ENCODE measurements around the gene HS3ST5. TPM values are rescaled to one million over a fixed set of nuclear protein-coding genes. Genes with fewer than 3 reads are reported as not detected.

The HS3ST5 gene, protein sequence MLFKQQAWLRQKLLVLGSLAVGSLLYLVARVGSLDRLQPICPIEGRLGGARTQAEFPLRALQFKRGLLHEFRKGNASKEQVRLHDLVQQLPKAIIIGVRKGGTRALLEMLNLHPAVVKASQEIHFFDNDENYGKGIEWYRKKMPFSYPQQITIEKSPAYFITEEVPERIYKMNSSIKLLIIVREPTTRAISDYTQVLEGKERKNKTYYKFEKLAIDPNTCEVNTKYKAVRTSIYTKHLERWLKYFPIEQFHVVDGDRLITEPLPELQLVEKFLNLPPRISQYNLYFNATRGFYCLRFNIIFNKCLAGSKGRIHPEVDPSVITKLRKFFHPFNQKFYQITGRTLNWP
- total RNA-seq = not detected

DNA sequence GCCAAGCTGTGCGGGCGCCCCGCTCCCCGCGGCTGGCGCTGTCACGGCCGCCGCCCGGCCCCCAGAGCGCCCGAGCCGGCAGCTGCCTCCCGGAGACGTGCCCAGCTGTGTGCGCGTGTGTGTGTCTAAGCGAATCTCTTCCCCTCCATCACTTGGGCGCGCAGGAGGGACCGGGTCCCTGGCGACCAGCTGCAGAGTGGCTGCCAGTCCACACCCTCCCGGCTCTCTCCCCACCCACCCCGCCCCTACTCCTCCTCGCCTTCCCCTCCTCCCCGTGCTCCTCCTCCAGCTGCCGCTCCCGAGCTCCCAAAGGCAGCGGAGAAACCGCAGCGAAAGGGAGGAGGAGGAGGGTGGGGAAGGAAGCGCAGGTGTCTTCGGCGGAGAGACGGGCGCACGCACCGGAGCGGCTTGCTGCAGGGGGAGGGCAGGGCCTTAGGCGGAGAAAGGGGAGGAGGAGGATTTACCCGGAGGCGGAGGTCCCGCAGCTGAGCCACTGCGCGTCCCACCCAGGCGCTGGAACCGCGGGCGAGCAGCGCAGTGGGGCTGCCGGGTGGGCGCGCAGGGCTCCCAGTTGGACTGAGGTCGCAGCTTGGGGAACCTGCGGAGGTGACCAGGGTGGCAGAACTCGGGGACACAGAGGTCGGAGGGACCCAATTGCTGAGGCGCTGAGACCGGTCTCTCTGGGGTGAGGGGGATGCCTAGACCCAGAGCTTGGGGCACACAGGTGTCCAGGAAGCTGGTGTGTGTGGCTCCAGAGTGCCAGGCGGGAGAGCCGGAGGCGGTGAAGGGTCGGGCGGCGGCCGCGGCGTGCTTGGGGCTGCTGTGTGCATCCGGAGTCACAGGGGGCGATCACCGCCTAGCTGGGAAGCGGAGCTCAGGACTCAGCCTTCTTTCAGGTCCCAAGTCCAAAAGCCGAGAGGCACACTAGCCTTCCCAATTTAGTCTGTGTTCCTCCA, at the start of gene HS3ST5:
TSS of gene HS3ST5 (minus strand) at position 198 of the 956 bp plus-strand sequence. CDS start 280,178 bp downstream, outside the sequence.
- peaks cover 0 to 24% of the 10 kb centered on the region in 2 donors for H3K4me1 ChIP-seq
- H3K27me3 ChIP-seq = no peaks in the 10 kb centered on the region
- peak within 1 kb of the TSS; percentile 12 to 35 (median 22) for H3K4me3 ChIP-seq (replicated peaks in 1 of 3)
- TF ChIP-seq POLR2A (IDR thresholded peaks at IDR 0.05) = no peak
- TF ChIP-seq, protein P1, sequence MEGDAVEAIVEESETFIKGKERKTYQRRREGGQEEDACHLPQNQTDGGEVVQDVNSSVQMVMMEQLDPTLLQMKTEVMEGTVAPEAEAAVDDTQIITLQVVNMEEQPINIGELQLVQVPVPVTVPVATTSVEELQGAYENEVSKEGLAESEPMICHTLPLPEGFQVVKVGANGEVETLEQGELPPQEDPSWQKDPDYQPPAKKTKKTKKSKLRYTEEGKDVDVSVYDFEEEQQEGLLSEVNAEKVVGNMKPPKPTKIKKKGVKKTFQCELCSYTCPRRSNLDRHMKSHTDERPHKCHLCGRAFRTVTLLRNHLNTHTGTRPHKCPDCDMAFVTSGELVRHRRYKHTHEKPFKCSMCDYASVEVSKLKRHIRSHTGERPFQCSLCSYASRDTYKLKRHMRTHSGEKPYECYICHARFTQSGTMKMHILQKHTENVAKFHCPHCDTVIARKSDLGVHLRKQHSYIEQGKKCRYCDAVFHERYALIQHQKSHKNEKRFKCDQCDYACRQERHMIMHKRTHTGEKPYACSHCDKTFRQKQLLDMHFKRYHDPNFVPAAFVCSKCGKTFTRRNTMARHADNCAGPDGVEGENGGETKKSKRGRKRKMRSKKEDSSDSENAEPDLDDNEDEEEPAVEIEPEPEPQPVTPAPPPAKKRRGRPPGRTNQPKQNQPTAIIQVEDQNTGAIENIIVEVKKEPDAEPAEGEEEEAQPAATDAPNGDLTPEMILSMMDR (IDR thresholded peaks at IDR 0.05) = peak in 3 of 6 experiments; percentile 25 to 42 (median 38)
- H3K27ac ChIP-seq = no peak within 1 kb of the TSS
- WGBS, 2 donors = 0 to 2% methylated on average over 34 to 41 of the region's 73 CpGs
- H3K9me3 ChIP-seq = no peaks in the 10 kb centered on the region
- intact Hi-C loops (cut with DNase I) = no loop called here
- DNase-seq = peak; percentile 37 to 47
- no peaks in the 10 kb centered on the region for H3K36me3 ChIP-seq

DNA sequence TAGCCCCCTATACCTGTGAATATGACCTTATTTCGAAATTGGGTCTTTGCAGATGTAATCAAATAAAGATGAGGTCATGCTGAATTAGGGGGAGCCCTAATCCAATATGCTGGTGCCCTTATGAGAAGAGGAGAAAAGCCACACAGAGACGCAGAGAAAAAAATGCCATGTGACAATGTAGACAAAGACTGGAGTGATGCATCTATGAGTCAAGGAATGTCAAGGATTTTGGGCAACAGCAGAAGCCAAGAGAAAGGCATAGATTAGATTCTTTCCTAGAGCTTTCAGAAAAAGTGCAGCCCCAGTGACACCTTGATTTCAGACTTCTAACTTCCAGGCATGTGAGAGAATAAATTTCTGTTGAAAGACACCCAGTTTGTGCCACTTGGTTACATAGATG, 47.4 kb upstream of the HS3ST5 start:
- H3K27me3 ChIP-seq = no peaks in the 10 kb centered on the region
- intact Hi-C loops (cut with DNase I) = no loop called here
- no peaks in the 10 kb centered on the region for H3K4me1 ChIP-seq
- H3K4me3 ChIP-seq (replicated peaks in 1 of 3) = no peak overlapping the region
- H3K9me3 ChIP-seq = no peaks in the 10 kb centered on the region
- no peak for TF ChIP-seq POLR2A (IDR thresholded peaks at IDR 0.05)
- TF ChIP-seq, protein P1 (IDR thresholded peaks at IDR 0.05) = no peak
- H3K36me3 ChIP-seq = no peaks in the 10 kb centered on the region
- 86 to 90% methylated on average over 2 of the region's 2 CpGs for WGBS, 2 donors
- no peak for DNase-seq
- no peak overlapping the region for H3K27ac ChIP-seq

DNA sequence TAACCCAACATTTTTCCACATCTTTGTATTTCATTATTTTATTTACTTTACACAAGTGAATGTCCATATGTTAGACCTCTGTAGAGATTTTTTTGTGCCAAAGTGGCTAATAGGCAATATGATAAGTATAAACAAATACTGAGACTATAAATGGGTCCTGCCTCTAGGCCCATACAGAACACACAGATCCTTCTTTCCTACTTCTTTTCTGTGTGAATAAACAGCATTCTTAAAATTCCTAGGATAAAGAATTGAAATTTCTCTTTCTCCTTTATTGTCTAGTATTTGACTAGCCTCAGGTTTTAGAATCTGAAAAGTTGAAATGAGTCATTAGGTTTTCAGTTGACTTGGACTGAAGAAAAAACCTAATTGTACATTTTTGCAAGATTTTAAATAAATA, 46.3 kb upstream of the HS3ST5 start:
- Histone ChIP-seq H3K4me3 (replicated peaks in 1 of 3) (no peak overlapping the region), H3K4me1 (no peaks in the 10 kb centered on the region), H3K9me3 (no peaks in the 10 kb centered on the region), H3K27ac (no peak overlapping the region), H3K36me3 (no peaks in the 10 kb centered on the region), H3K27me3 (no peaks in the 10 kb centered on the region)
- intact Hi-C loops (cut with DNase I) = no loop called here
- TF ChIP-seq, protein P1 (IDR thresholded peaks at IDR 0.05) = no peak
- TF ChIP-seq POLR2A (IDR thresholded peaks at IDR 0.05) = no peak
- DNase-seq = no peak

DNA sequence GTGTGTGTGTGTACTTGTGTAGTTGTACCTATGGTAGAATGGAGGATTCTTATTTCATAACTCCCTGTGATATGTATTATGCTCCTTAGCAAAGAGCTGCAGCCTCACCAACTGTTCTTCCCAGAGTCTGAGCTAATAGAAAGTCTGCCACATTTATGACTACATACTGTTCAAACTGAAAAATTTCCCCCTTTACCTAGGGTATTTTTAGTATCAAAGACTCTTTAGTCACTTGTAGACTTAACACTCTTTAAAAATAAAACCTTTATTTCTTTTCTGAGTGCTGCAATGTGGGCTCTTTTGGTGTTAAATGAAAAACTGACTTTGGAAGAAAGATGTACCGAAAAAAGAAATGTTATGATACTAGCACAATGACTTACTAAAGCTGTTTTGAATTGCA, 39.6 kb upstream of the HS3ST5 start:
- Histone ChIP-seq H3K4me3 (replicated peaks in 1 of 3) (no peak overlapping the region), H3K4me1 (no peaks in the 10 kb centered on the region), H3K36me3 (no peaks in the 10 kb centered on the region), H3K27me3 (no peaks in the 10 kb centered on the region), H3K27ac (no peak overlapping the region), H3K9me3 (no peaks in the 10 kb centered on the region)
- WGBS, 2 donors = 89 to 95% methylated on average over 1 of the region's 1 CpG
- intact Hi-C loops (cut with DNase I) = no loop called here
- TF ChIP-seq POLR2A (IDR thresholded peaks at IDR 0.05) = no peak
- TF ChIP-seq, protein P1 (IDR thresholded peaks at IDR 0.05) = no peak
- no peak for DNase-seq

Data from thyroid gland (tissue), 4 donors.